Muscle layer of colon (tissue), 2 donors: ENCODE results near the gene HORMAD2.
"Not testable (repeated sequence)": the region's sequence is repeated elsewhere in the genome, so short reads cannot be mapped to it uniquely, and the experiment has no call there.

Experiments used
- H3K27ac ChIP-seq: one replicate; pipeline ENCODE4 v1.7.0; 2013; ENCODE audit warnings: low read depth, mild to moderate bottlenecking, low read length, moderate library complexity
- H3K27me3 ChIP-seq, 2 donors: one replicate each; pipeline ENCODE4 v1.7.0; 2013; ENCODE audit warnings: low read length in 2 of 2, mild to moderate bottlenecking in 2 of 2; ENCODE audit not compliant: insufficient read depth in 2 of 2, control insufficient read depth in 1 of 2
- H3K36me3 ChIP-seq: one replicate; pipeline ENCODE4 v1.7.0; 2013; ENCODE audit warnings: mild to moderate bottlenecking, low read length; ENCODE audit not compliant: insufficient read depth
- H3K4me1 ChIP-seq: one replicate; pipeline ENCODE4 v1.7.0; 2013; ENCODE audit warnings: mild to moderate bottlenecking, low read length; ENCODE audit not compliant: insufficient read depth
- H3K4me3 ChIP-seq, 2 donors: one replicate each; pipeline ENCODE4 v1.7.0; 2013; ENCODE audit warnings: low read length in 2 of 2, low read depth in 1 of 2, mild to moderate bottlenecking in 1 of 2, moderate library complexity in 1 of 2
- H3K9ac ChIP-seq: one replicate; pipeline ENCODE4 v1.7.0; 2013; ENCODE audit warnings: low read length
- H3K9me3 ChIP-seq: one replicate; pipeline ENCODE4 v1.7.0; 2013; ENCODE audit warnings: mild to moderate bottlenecking, low read length
- donor health status: abdominal sarcoma.
- donor health status: Adenocarcinoma of cecum.

Gene HORMAD2

DNA sequence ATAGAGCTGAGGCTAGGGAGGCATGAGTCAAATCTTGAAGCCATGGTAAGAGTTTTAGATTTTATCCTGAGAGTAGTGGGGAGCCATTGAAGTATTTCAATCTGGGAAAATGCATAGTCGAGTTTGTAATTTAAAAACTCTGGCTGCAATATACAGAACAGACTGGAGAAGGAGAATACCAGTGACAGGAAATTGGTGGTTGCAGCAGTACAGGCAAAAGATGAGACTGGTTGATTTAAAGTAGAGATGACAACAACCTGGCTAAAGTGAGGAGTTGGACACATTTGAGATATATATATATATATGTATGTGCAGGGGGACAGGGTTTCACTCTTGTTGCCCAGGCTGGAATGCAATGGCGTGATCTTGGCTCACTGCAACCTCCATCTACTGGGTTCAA is 6.2 kb downstream of the HORMAD2 start:
- Histone ChIP-seq H3K36me3 (no peaks in the 10 kb centered on the region), H3K4me3 (no peak overlapping the region), H3K27me3 (no peaks in the 10 kb centered on the region), H3K4me1 (no peaks in the 10 kb centered on the region), H3K9ac (no peak overlapping the region), H3K27ac (no peak overlapping the region), H3K9me3 (no peaks in the 10 kb centered on the region)

DNA sequence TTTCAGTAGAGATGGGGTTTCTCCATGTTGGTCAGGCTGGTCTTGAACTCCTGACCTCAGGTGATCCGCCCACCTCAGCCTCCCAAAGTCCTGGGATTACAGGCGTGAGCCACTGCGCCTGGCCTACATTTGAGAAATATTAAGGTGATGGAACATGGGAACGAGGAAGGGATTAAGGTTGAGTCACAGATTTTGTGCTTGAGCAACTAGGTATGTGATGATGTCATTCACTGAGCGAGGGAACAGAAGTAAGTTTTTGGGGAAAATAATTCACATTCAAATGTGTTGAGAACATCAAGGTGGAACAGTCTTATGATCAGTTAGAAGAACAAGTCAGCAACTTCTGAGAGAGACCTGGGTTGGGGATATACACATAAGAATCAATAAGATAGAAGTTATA is 6.8 kb downstream of the HORMAD2 start:
- not testable (repeated sequence) for H3K36me3 ChIP-seq, H3K9me3 ChIP-seq, H3K4me1 ChIP-seq, H3K27me3 ChIP-seq, H3K9ac ChIP-seq, H3K4me3 ChIP-seq, H3K27ac ChIP-seq

- H3K27ac ChIP-seq, result no peak overlapping the region
- H3K36me3 ChIP-seq, result no peaks in the 10 kb centered on the region
- H3K4me1 ChIP-seq, result no peaks in the 10 kb centered on the region
- H3K27me3 ChIP-seq, result no peaks in the 10 kb centered on the region
- H3K4me3 ChIP-seq, result no peak overlapping the region
- no peak overlapping the region for H3K9ac ChIP-seq
- H3K9me3 ChIP-seq, result peaks cover under 1% of the 10 kb centered on the region
Observed at GRCh38 chr22:30087611-30088010, 7.3 kb downstream of the HORMAD2 start.

DNA sequence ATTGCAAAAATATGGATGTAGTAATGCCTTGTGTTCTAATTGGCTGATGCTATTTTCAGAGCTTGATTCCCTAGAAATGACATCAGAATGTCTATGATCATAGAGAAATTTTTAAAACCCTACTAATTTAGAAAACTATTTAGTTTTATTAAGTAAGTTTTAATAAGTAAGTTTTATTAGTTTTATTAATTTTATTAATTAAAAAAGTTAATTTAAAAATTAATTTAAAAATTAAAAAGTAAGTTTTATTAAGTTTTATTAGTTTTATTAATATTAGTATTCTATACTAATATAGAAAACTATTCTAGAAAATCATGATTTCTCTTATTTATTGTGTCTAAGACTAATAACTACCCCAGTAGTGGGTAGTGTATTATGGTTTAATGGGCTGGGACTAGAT is 8.2 kb downstream of the HORMAD2 start:
- H3K4me3 ChIP-seq, result no peak overlapping the region
- no peaks in the 10 kb centered on the region for H3K36me3 ChIP-seq

GRCh38 chr22:30089655-30089974 is 9.4 kb downstream of the HORMAD2 start:
- Histone ChIP-seq H3K9ac (no peak overlapping the region), H3K4me1 (no peaks in the 10 kb centered on the region), H3K9me3 (peaks cover 4% of the 10 kb centered on the region), H3K4me3 (no peak overlapping the region), H3K36me3 (no peaks in the 10 kb centered on the region), H3K27ac (no peak overlapping the region), H3K27me3 (no peaks in the 10 kb centered on the region)

More for the DNA sequence above, 8.2 kb downstream of the HORMAD2 start:
- no peaks in the 10 kb centered on the region for H3K4me1 ChIP-seq
- no peaks in the 10 kb centered on the region for H3K27me3 ChIP-seq
- H3K9ac ChIP-seq, result no peak overlapping the region
- H3K27ac ChIP-seq, result no peak overlapping the region
- H3K9me3 ChIP-seq, result peaks cover 4% of the 10 kb centered on the region

DNA sequence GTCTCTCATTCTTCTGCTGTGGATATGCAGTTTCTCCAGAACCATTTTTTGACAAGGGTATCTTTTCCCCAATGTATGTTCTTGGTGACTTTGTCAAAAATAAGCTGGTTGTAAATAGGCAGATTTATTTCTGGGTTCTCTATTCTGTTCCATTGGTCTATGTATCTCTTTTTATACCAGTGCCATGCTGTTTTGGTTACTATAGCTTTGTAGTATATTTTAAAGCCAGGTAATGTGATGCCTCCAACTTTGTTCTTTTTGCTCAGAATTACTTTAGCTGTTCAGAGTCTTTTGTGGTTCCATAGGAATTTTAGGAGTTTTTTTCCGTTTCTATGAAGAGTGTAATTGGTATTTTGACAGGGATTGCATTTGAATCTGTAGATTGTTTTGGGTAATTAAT is 12.4 kb downstream of the HORMAD2 start:
- Histone ChIP-seq H3K4me3 (no peak overlapping the region), H3K9me3 (peaks cover 4% of the 10 kb centered on the region), H3K36me3 (no peaks in the 10 kb centered on the region), H3K27me3 (no peaks in the 10 kb centered on the region), H3K4me1 (no peaks in the 10 kb centered on the region), H3K27ac (no peak overlapping the region), H3K9ac (no peak overlapping the region)

- Histone ChIP-seq H3K9me3 (peaks cover 4% of the 10 kb centered on the region), H3K9ac (no peak overlapping the region), H3K27ac (no peak overlapping the region), H3K4me1 (no peaks in the 10 kb centered on the region), H3K4me3 (no peak overlapping the region), H3K27me3 (no peaks in the 10 kb centered on the region), H3K36me3 (no peaks in the 10 kb centered on the region)
Observed at GRCh38 chr22:30094804-30095203, 14.5 kb downstream of the HORMAD2 start.

DNA sequence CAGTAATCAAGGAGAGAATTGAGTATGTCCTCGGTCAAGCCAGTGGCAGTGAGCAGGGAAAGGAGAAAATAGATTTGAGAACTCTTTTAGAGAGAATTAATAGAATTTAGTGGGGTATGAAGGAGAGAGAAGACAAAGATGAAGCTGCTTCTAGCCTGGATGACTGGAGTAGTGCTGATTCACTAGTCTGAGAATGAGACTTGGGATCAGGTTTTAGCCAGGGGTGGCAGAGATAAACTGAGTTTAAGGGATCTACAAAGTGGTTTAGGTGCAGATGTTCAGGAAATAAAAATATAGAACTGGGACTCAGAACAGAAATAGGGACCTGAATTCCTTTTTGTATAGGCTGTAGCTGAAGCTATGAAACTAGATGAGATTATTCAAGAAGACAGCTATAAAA is 17.6 kb downstream of the HORMAD2 start:
- Histone ChIP-seq H3K9ac (no peak overlapping the region), H3K9me3 (peaks cover 2% of the 10 kb centered on the region), H3K27me3 (no peaks in the 10 kb centered on the region), H3K36me3 (no peaks in the 10 kb centered on the region), H3K27ac (no peak overlapping the region), H3K4me3 (no peak overlapping the region), H3K4me1 (no peaks in the 10 kb centered on the region)

- H3K27ac ChIP-seq, H3K27me3 ChIP-seq, H3K36me3 ChIP-seq, H3K9me3 ChIP-seq, H3K4me1 ChIP-seq, H3K9ac ChIP-seq, H3K4me3 ChIP-seq: not testable (repeated sequence)
Observed at GRCh38 chr22:30100770-30101169, 20.5 kb downstream of the HORMAD2 start.

GRCh38 chr22:30104501-30105156 is 24.4 kb downstream of the HORMAD2 start:
- H3K9ac ChIP-seq, result no peak overlapping the region
- no peaks in the 10 kb centered on the region for H3K9me3 ChIP-seq
- H3K4me3 ChIP-seq, result no peak overlapping the region
- no peaks in the 10 kb centered on the region for H3K4me1 ChIP-seq
- H3K36me3 ChIP-seq, result no peaks in the 10 kb centered on the region
- no peak overlapping the region for H3K27ac ChIP-seq
- no peaks in the 10 kb centered on the region for H3K27me3 ChIP-seq

- Histone ChIP-seq H3K4me1 (no peaks in the 10 kb centered on the region), H3K9me3 (no peaks in the 10 kb centered on the region), H3K9ac (no peak overlapping the region), H3K36me3 (no peaks in the 10 kb centered on the region), H3K27ac (no peak overlapping the region), H3K4me3 (no peak overlapping the region), H3K27me3 (no peaks in the 10 kb centered on the region)
Observed at GRCh38 chr22:30105483-30105882, 25.2 kb downstream of the HORMAD2 start.

GRCh38 chr22:30113494-30113893 is 33.2 kb downstream of the HORMAD2 start:
- Histone ChIP-seq H3K27me3 (no peaks in the 10 kb centered on the region), H3K4me1 (no peaks in the 10 kb centered on the region), H3K4me3 (no peak overlapping the region), H3K9ac (no peak overlapping the region), H3K9me3 (no peaks in the 10 kb centered on the region), H3K36me3 (no peaks in the 10 kb centered on the region), H3K27ac (no peak overlapping the region)
